CD4-positive, alpha-beta T cell (primary cell): ENCODE data around the gene CLSTN3. TPM values are rescaled to one million over a fixed set of nuclear protein-coding genes. Genes with fewer than 3 reads are reported as not detected.

Experiments used
- ATAC-seq: fragments of 200-7000 bp; cut with Tn5 transposase; one replicate; pipeline ENCODE4 v1.10.0; 2022; ENCODE audit warnings: mild to moderate bottlenecking; ENCODE audit not compliant: poor library complexity
- CTCF ChIA-PET: fragments of 350-600 bp; sonication (Branson Sonifier 250); formaldehyde crosslinking; loops from one replicate; lab custom pipeline; 2021; ENCODE audit warnings: antibody characterized with exemption, inconsistent platforms; lab: Charles Lee
- POLR2A ChIA-PET: fragments of 350-600 bp; sonication (Branson Sonifier 250); formaldehyde crosslinking; loops from one replicate; lab custom pipeline; 2021; ENCODE audit warnings: antibody characterized with exemption, inconsistent platforms; lab: Charles Lee
- DNase-seq, 14 experiments: peaks; one replicate each; pipeline ENCODE4 v3.0.0-alpha.2; 2013 to 2020; ENCODE audit warnings: mixed read lengths in 2 of 14
- H3K27ac ChIP-seq, 2 donors: one replicate each; pipeline versions ENCODE4 v1.5.1 to v1.7.0; 2013; ENCODE audit warnings: low read length in 2 of 2, low read depth in 1 of 2, mild to moderate bottlenecking in 1 of 2
- H3K27me3 ChIP-seq, 2 experiments: 1 replicate in 1 of 2; 2 replicates in 1 of 2; pipeline versions ENCODE4 v1.6.1 to v1.7.0; 2013; ENCODE audit warnings: low read length in 2 of 2, control low read depth in 1 of 2, mild to moderate bottlenecking in 1 of 2, moderate library complexity in 1 of 2; ENCODE audit not compliant: insufficient read depth in 2 of 2, control insufficient read depth in 1 of 2
- H3K36me3 ChIP-seq: one replicate; pipeline ENCODE4 v1.6.1; 2013; ENCODE audit warnings: low read length, control low read depth; ENCODE audit not compliant: insufficient read depth
- H3K4me1 ChIP-seq: one replicate; pipeline ENCODE4 v1.6.1; 2013; ENCODE audit warnings: low read length, control low read depth; ENCODE audit not compliant: insufficient read depth
- H3K4me3 ChIP-seq: one replicate; pipeline ENCODE4 v1.5.1; 2013; ENCODE audit warnings: mild to moderate bottlenecking, low read length, moderate library complexity
- H3K9me3 ChIP-seq, 2 experiments: 1 replicate in 1 of 2; 2 replicates in 1 of 2; pipeline versions ENCODE4 v1.6.1 to v1.7.0; 2013; ENCODE audit warnings: low read length in 2 of 2, mild to moderate bottlenecking in 2 of 2, control low read depth in 1 of 2, moderate library complexity in 1 of 2; ENCODE audit not compliant: control insufficient read depth in 1 of 2, insufficient read depth in 1 of 2
- H3K27ac Mint-ChIP-seq: one replicate; pipeline ENCODE4 v1.8.0; 2020; ENCODE audit warnings: mixed read lengths
- H3K27me3 Mint-ChIP-seq: one replicate; pipeline ENCODE4 v1.8.0; 2021; ENCODE audit warnings: mixed read lengths
- H3K36me3 Mint-ChIP-seq: one replicate; pipeline ENCODE4 v1.8.0; 2021; ENCODE audit warnings: low read depth, mixed read lengths
- H3K4me1 Mint-ChIP-seq: one replicate; pipeline ENCODE4 v1.8.0; 2021; ENCODE audit warnings: low read depth, mixed read lengths
- H3K4me3 Mint-ChIP-seq: one replicate; pipeline ENCODE4 v1.8.0; 2020; ENCODE audit warnings: mild to moderate bottlenecking, mixed read lengths
- H3K9me3 Mint-ChIP-seq: one replicate; pipeline ENCODE4 v1.8.0; 2020; ENCODE audit warnings: mixed read lengths
- intact Hi-C, 2 experiments: fragments of 100-400 bp; cut with DNase I in 1 of 2; cut with micrococcal nuclease in 1 of 2; formaldehyde crosslinking; loops; one replicate each; pipeline versions ENCODE4 v1.15.1 to v1.9.0; 2023 to 2025; cut with DNase I, micrococcal nuclease
- total RNA-seq, 174 experiments: library from RNA in 2 of 174; stranded (reverse) in 2 of 174; gene quantifications; one replicate each; pipeline ENCODE4 v1.2.3 and lab custom pipeline; 2021 to 2026
- TF ChIP-seq, protein P1 (sequence below): fragments of 200-600 bp; IDR thresholded peaks from one replicate; pipeline ENCODE4 v1.8.0; 2022; ENCODE audit warnings: antibody characterized with exemption, mild to moderate bottlenecking

The CLSTN3 gene
- total RNA-seq, 2 experiments from 2014 or later, result 29.1 to 33.9 TPM

GRCh38 chr12:7203109-7203508 is 72.9 kb downstream of the CLSTN3 start:
- ChIA-PET POLR2A (no interaction called here), CTCF (no interaction called here)
- no peaks in the 10 kb centered on the region for H3K27me3 ChIP-seq
- Mint-ChIP-seq H3K27me3 (no peaks in the 10 kb centered on the region), H3K4me1 (no peaks in the 10 kb centered on the region), H3K9me3 (no peaks in the 10 kb centered on the region), H3K27ac (no peak overlapping the region), H3K36me3 (peaks cover 83% of the 10 kb centered on the region), H3K4me3 (no peak overlapping the region)
- DNase-seq (no peak), ATAC-seq (no peak)
- H3K9me3 ChIP-seq, result no peaks in the 10 kb centered on the region
- H3K4me1 ChIP-seq, result no peaks in the 10 kb centered on the region
- TF ChIP-seq, protein P1, sequence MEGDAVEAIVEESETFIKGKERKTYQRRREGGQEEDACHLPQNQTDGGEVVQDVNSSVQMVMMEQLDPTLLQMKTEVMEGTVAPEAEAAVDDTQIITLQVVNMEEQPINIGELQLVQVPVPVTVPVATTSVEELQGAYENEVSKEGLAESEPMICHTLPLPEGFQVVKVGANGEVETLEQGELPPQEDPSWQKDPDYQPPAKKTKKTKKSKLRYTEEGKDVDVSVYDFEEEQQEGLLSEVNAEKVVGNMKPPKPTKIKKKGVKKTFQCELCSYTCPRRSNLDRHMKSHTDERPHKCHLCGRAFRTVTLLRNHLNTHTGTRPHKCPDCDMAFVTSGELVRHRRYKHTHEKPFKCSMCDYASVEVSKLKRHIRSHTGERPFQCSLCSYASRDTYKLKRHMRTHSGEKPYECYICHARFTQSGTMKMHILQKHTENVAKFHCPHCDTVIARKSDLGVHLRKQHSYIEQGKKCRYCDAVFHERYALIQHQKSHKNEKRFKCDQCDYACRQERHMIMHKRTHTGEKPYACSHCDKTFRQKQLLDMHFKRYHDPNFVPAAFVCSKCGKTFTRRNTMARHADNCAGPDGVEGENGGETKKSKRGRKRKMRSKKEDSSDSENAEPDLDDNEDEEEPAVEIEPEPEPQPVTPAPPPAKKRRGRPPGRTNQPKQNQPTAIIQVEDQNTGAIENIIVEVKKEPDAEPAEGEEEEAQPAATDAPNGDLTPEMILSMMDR, result no peak
- H3K27ac ChIP-seq, result no peak overlapping the region
- intact Hi-C loops, result no loop called here
- H3K4me3 ChIP-seq, result no peak overlapping the region
- peaks cover 50% of the 10 kb centered on the region for H3K36me3 ChIP-seq

DNA sequence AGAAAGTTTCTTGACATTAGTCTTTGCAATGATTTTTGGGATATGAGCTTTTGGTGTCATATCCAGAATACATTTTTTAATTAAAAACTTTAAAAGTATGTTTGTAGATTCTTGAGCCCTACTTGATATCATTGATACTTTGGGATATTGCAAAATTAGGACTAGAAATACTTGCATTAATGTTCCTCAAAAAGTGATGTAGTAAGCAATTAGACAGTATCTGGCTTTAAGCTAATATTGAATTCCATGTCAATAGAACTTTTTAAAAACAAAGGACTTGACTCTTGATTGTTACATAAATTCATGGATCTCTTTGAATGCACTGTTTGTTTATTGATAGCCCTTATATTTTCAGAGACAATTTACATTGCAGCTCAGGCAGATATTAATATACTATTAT is 74.9 kb downstream of the CLSTN3 start:
- intact Hi-C loops, result no loop called here
- Histone ChIP-seq H3K27ac (no peak overlapping the region), H3K36me3 (peaks cover 70% of the 10 kb centered on the region), H3K27me3 (no peaks in the 10 kb centered on the region), H3K9me3 (peaks cover 0 to 6% of the 10 kb centered on the region in 2 experiments), H3K4me3 (no peak overlapping the region), H3K4me1 (no peaks in the 10 kb centered on the region)
- Mint-ChIP-seq H3K27me3 (no peaks in the 10 kb centered on the region), H3K27ac (no peak overlapping the region), H3K36me3 (peaks cover 96% of the 10 kb centered on the region), H3K4me1 (no peaks in the 10 kb centered on the region), H3K9me3 (peaks cover 3% of the 10 kb centered on the region), H3K4me3 (no peak overlapping the region)
- ATAC-seq (no peak), DNase-seq (no peak)
- ChIA-PET POLR2A (no interaction called here), CTCF (no interaction called here)
- TF ChIP-seq, protein P1, result no peak

GRCh38 chr12:7206691-7207090 is 76.5 kb downstream of the CLSTN3 start:
- H3K27ac Mint-ChIP-seq, result no peak overlapping the region
- intact Hi-C loops, result no loop called here
- CTCF ChIA-PET, result no interaction called here
- no peaks in the 10 kb centered on the region for H3K4me1 Mint-ChIP-seq
- TF ChIP-seq, protein P1, result no peak
- Histone ChIP-seq H3K36me3 (peaks cover 76% of the 10 kb centered on the region), H3K27me3 (no peaks in the 10 kb centered on the region), H3K9me3 (peaks cover 4 to 7% of the 10 kb centered on the region in 2 experiments), H3K27ac (no peak overlapping the region), H3K4me1 (no peaks in the 10 kb centered on the region), H3K4me3 (no peak overlapping the region)
- DNase-seq (no peak), ATAC-seq (no peak)
- H3K9me3 Mint-ChIP-seq, result peaks cover 6% of the 10 kb centered on the region
- H3K36me3 Mint-ChIP-seq, result peaks cover 100% of the 10 kb centered on the region
- no peaks in the 10 kb centered on the region for H3K27me3 Mint-ChIP-seq
- H3K4me3 Mint-ChIP-seq, result no peak overlapping the region
- POLR2A ChIA-PET, result no interaction called here
